Hematopoietic multipotent progenitor cell treated with erythropoietin and hydrocortisone succinate and interleukin-3 and kit ligand, for 17 days (in vitro differentiated cells): ENCODE measurements around the gene RSKR.
"Not testable (repeated sequence)": the region's sequence is repeated elsewhere in the genome, so short reads cannot be mapped to it uniquely, and the experiment has no call there.

ENCODE experiments used
- DNase-seq: peaks from one replicate; pipeline ENCODE4 v3.0.0-alpha.2; 2015; ENCODE audit warnings: low spot score

RSKR gene

GRCh38 chr17:28622186-28622585 is 8.2 kb upstream of the RSKR start:
- DNase-seq: no peak

- no peak for DNase-seq
These were observed 6.0 kb upstream of the RSKR start for GRCh38 chr17:28620010-28620409.

- no peak for DNase-seq
These were observed 4.5 kb upstream of the RSKR start for GRCh38 chr17:28618464-28618863.

GRCh38 chr17:28616281-28616680 is 2.3 kb upstream of the RSKR start:
- no peak for DNase-seq

GRCh38 chr17:28615260-28615940 is 1.4 kb upstream of the RSKR start:
- no peak for DNase-seq

GRCh38 chr17:28612936-28613872 is 781 bp downstream of the RSKR start:
- peak; percentile 53 for DNase-seq

GRCh38 chr17:28612531-28612930 is 1.5 kb downstream of the RSKR start:
- no peak for DNase-seq

- DNase-seq: no peak
These were observed 3.6 kb downstream of the RSKR start for GRCh38 chr17:28610376-28610775.

- not testable (repeated sequence) for DNase-seq
These were observed 10.0 kb downstream of the RSKR start for GRCh38 chr17:28604031-28604430.

GRCh38 chr17:28599311-28600184 is 14.4 kb downstream of the RSKR start:
- DNase-seq: peak; percentile 77

- peak; percentile 94 for DNase-seq
These were observed 15.1 kb downstream of the RSKR start, which contains the start of gene SPAG5 for GRCh38 chr17:28598799-28599310. SPAG5 (minus strand) TSS chr17:28599025; CDS start chr17:28598946, 79 bp downstream.

GRCh38 chr17:28598389-28598788 is 15.6 kb downstream of the RSKR start:
- no peak for DNase-seq

GRCh38 chr17:28597606-28598383 is 16.2 kb downstream of the RSKR start:
- no peak for DNase-seq

- no peak for DNase-seq
These were observed 21.7 kb downstream of the RSKR start for GRCh38 chr17:28592260-28592659.

GRCh38 chr17:28585851-28586250 is 28.1 kb downstream of the RSKR start:
- no peak for DNase-seq

- no peak for DNase-seq
These were observed 29.6 kb downstream of the RSKR start for GRCh38 chr17:28584434-28584833.

GRCh38 chr17:28582513-28582912 is 31.5 kb downstream of the RSKR start:
- DNase-seq: no peak

GRCh38 chr17:28580959-28581358 is 33.0 kb downstream of the RSKR start:
- no peak for DNase-seq

- no peak for DNase-seq
These were observed 34.5 kb downstream of the RSKR start for GRCh38 chr17:28579526-28579925.

- no peak for DNase-seq
These were observed 35.5 kb downstream of the RSKR start for GRCh38 chr17:28578246-28579195.
